ENCODE measurements around the gene CENPX.
A peak's percentile ranks its signal among the peaks of the same experiment; 100 is the strongest.

The CENPX gene

GRCh38 chr17:82028246-82028645 is 5.6 kb upstream of the CENPX start:
- Mint-ChIP-seq H3K27ac (no peak overlapping the region), H3K27me3 (no peaks in the 10 kb centered on the region), H3K9me3 (no peaks in the 10 kb centered on the region), H3K4me3 (no peak overlapping the region), H3K36me3 (ENCODE audit: low read depth) (peaks cover 36% of the 10 kb centered on the region), H3K4me1 (ENCODE audit: low read depth) (peaks cover 18% of the 10 kb centered on the region)
- DNase-seq: no peak

- no peak overlapping the region for H3K4me3 Mint-ChIP-seq
Observed at GRCh38 chr17:82025401-82026107, 2.9 kb upstream of the CENPX start.

GRCh38 chr17:82024859-82025258 is 2.2 kb upstream of the CENPX start:
- peaks cover 29% of the 10 kb centered on the region for H3K4me1 Mint-ChIP-seq (ENCODE audit: low read depth)
- no peaks in the 10 kb centered on the region for H3K27me3 Mint-ChIP-seq
- H3K36me3 Mint-ChIP-seq (ENCODE audit: low read depth): peaks cover 52% of the 10 kb centered on the region
- no peaks in the 10 kb centered on the region for H3K9me3 Mint-ChIP-seq
- no peak overlapping the region for H3K27ac Mint-ChIP-seq
- peak overlapping the region; percentile 83 for H3K4me3 Mint-ChIP-seq
- DNase-seq: no peak

More at GRCh38 chr17:82025401-82026107, 2.9 kb upstream of the CENPX start:
- H3K36me3 Mint-ChIP-seq (ENCODE audit: low read depth): peaks cover 48% of the 10 kb centered on the region
- no peak for DNase-seq
- no peak overlapping the region for H3K27ac Mint-ChIP-seq
- no peaks in the 10 kb centered on the region for H3K9me3 Mint-ChIP-seq
- no peaks in the 10 kb centered on the region for H3K27me3 Mint-ChIP-seq
- H3K4me1 Mint-ChIP-seq (ENCODE audit: low read depth): peaks cover 29% of the 10 kb centered on the region

- H3K4me3 Mint-ChIP-seq: peak overlapping the region; percentile 83
- DNase-seq: peak; percentile 66
- H3K27me3 Mint-ChIP-seq: no peaks in the 10 kb centered on the region
- peaks cover 47% of the 10 kb centered on the region for H3K36me3 Mint-ChIP-seq (ENCODE audit: low read depth)
- H3K9me3 Mint-ChIP-seq: no peaks in the 10 kb centered on the region
- H3K4me1 Mint-ChIP-seq (ENCODE audit: low read depth): peaks cover 25% of the 10 kb centered on the region
- H3K27ac Mint-ChIP-seq: peak overlapping the region; percentile 40
Observed at GRCh38 chr17:82023447-82024241, 966 bp upstream of the CENPX start.

GRCh38 chr17:82022981-82023446 is 336 bp upstream of the CENPX start, which contains the start of gene LRRC45:
Gene LRRC45 (plus strand): TSS chr17:82023305. CDS start chr17:82023644, 339 bp downstream.
- peak within 1 kb of the TSS; percentile 90 for H3K4me3 Mint-ChIP-seq
- peaks cover 49% of the 10 kb centered on the region for H3K36me3 Mint-ChIP-seq (ENCODE audit: low read depth)
- peak within 1 kb of the TSS; percentile 87 for H3K27ac Mint-ChIP-seq
- H3K9me3 Mint-ChIP-seq: no peaks in the 10 kb centered on the region
- no peaks in the 10 kb centered on the region for H3K27me3 Mint-ChIP-seq
- peaks cover 25% of the 10 kb centered on the region for H3K4me1 Mint-ChIP-seq (ENCODE audit: low read depth)
- DNase-seq: peak; percentile 99

GRCh38 chr17:82021900-82022309 is 773 bp downstream of the CENPX start:
- Mint-ChIP-seq H3K4me1 (ENCODE audit: low read depth) (peaks cover 25% of the 10 kb centered on the region), H3K27ac (peak overlapping the region; percentile 87)

GRCh38 chr17:82021107-82021899 is 1.4 kb downstream of the CENPX start:
- H3K4me3 Mint-ChIP-seq: peak overlapping the region; percentile 90
- DNase-seq: peak; percentile 65
- H3K36me3 Mint-ChIP-seq (ENCODE audit: low read depth): peaks cover 45% of the 10 kb centered on the region
- H3K27me3 Mint-ChIP-seq: no peaks in the 10 kb centered on the region
- H3K27ac Mint-ChIP-seq: peak overlapping the region; percentile 87
- no peaks in the 10 kb centered on the region for H3K9me3 Mint-ChIP-seq
- H3K4me1 Mint-ChIP-seq (ENCODE audit: low read depth): peaks cover 25% of the 10 kb centered on the region

More at GRCh38 chr17:82021900-82022309, 773 bp downstream of the CENPX start:
- peak; percentile 47 for DNase-seq
- H3K36me3 Mint-ChIP-seq (ENCODE audit: low read depth): peaks cover 45% of the 10 kb centered on the region
- H3K27me3 Mint-ChIP-seq: no peaks in the 10 kb centered on the region
- no peaks in the 10 kb centered on the region for H3K9me3 Mint-ChIP-seq
- peak overlapping the region; percentile 90 for H3K4me3 Mint-ChIP-seq

- no peak for DNase-seq
- Mint-ChIP-seq H3K4me3 (peak overlapping the region; percentile 90), H3K4me1 (ENCODE audit: low read depth) (peaks cover 25% of the 10 kb centered on the region), H3K36me3 (ENCODE audit: low read depth) (peaks cover 40% of the 10 kb centered on the region), H3K9me3 (no peaks in the 10 kb centered on the region), H3K27ac (peak overlapping the region; percentile 26), H3K27me3 (no peaks in the 10 kb centered on the region)
Observed at GRCh38 chr17:82020572-82021106, 2.0 kb downstream of the CENPX start.

GRCh38 chr17:82019690-82020571 is 2.7 kb downstream of the CENPX start:
- H3K9me3 Mint-ChIP-seq: no peaks in the 10 kb centered on the region
- H3K4me3 Mint-ChIP-seq: peak overlapping the region; percentile 90
- H3K4me1 Mint-ChIP-seq (ENCODE audit: low read depth): peaks cover 25% of the 10 kb centered on the region
- H3K36me3 Mint-ChIP-seq (ENCODE audit: low read depth): peaks cover 37% of the 10 kb centered on the region
- no peaks in the 10 kb centered on the region for H3K27me3 Mint-ChIP-seq
- no peak overlapping the region for H3K27ac Mint-ChIP-seq
- DNase-seq: peak; percentile 80

GRCh38 chr17:82018989-82019689 is 3.5 kb downstream of the CENPX start:
- Mint-ChIP-seq H3K4me1 (ENCODE audit: low read depth) (peaks cover 22% of the 10 kb centered on the region), H3K4me3 (no peak overlapping the region), H3K27me3 (no peaks in the 10 kb centered on the region), H3K9me3 (no peaks in the 10 kb centered on the region), H3K27ac (no peak overlapping the region), H3K36me3 (ENCODE audit: low read depth) (peaks cover 37% of the 10 kb centered on the region)
- DNase-seq: no peak

GRCh38 chr17:82018152-82018988 is 4.3 kb downstream of the CENPX start:
- DNase-seq: no peak
- Mint-ChIP-seq H3K27ac (peak overlapping the region; percentile 22), H3K4me1 (ENCODE audit: low read depth) (peaks cover 17% of the 10 kb centered on the region), H3K36me3 (ENCODE audit: low read depth) (peaks cover 30% of the 10 kb centered on the region), H3K4me3 (no peak overlapping the region), H3K9me3 (no peaks in the 10 kb centered on the region), H3K27me3 (no peaks in the 10 kb centered on the region)

GRCh38 chr17:82017612-82018151 is 5.0 kb downstream of the CENPX start:
- H3K27ac Mint-ChIP-seq: no peak overlapping the region
- no peak for DNase-seq
- no peaks in the 10 kb centered on the region for H3K9me3 Mint-ChIP-seq
- H3K4me1 Mint-ChIP-seq (ENCODE audit: low read depth): peaks cover 17% of the 10 kb centered on the region
- no peaks in the 10 kb centered on the region for H3K27me3 Mint-ChIP-seq
- no peak overlapping the region for H3K4me3 Mint-ChIP-seq
- peaks cover 30% of the 10 kb centered on the region for H3K36me3 Mint-ChIP-seq (ENCODE audit: low read depth)

Data from activated T-cell treated with anti-CD3 and anti-CD28 coated beads, Interleukin-2, amount 50 U/mL, for 24 hours (primary cell).